Midbrain (tissue), 1 donor: ENCODE results near the gene ADAMTS12.
"Not testable (repeated sequence)": the region's sequence is repeated elsewhere in the genome, so short reads cannot be mapped to it uniquely, and the experiment has no call there.

Source experiments
- DNase-seq: peaks from one replicate; lab custom pipeline; 2025; lab: John Stamatoyannopoulos, UW

Gene ADAMTS12

DNA sequence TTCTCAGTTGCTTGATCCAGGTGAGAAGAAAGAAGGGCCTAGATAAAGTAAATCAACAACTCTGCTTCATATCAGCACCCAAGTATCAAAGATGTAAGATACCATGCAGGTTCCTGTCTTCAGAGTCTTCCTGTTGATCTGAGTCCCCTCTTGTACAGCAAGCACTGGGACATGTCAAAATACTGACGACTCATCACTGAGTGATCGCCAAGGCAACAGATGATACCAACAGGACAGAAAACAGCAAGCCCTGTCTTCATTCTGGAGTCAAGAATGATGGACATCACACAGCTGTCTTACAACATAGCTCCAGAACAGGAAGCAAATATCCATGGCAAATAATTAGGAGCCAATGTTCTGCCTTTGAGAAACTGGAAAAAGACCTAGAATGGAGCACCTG lies 367.3 kb downstream of the ADAMTS12 start:
- DNase-seq: no peak

DNA sequence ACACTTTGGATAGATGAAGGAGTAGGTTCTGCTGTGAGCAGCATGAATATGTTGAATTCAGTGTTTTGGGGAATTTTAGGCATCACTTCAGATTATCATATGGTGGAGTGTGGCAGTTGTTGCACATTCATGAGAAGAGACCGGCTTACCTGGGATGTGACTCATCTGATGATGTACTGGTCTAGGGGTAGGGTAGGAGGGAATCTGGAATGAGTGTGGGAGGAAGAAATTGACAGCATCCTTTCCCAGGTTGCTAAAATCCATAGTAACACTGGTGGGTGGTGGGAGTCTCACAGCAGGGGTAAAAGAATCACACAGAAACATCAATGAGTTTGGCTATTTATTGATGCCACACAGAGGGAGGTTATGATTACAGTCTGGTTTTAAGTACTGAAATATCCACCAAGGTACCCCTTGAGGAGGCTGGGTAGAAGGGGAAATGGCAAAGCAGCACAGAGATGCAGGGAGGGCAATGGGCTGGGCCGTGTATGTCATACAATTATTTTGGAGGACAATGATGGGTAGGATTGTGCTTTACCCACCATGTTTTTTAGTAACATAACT lies 368.5 kb downstream of the ADAMTS12 start:
- no peak for DNase-seq

DNA sequence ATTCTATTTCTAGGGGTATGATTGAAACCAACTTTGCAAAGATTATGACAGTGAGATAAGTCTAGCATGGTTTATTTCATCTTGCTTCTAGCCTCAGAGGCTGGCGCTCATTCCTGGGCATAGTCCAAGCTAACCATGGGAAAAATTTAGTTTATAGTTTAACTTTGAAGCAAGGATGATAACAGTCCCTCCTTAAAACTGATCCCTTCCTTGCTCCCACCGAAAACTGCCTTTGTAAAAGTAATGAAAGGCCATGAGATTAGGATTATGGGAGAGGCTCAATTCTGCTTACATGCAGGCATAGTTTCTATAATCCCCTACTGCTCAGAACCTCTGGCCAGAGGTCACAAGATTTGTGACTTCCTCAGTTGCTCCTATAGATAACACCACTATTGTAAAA lies 375.4 kb downstream of the ADAMTS12 start:
- DNase-seq: no peak

DNA sequence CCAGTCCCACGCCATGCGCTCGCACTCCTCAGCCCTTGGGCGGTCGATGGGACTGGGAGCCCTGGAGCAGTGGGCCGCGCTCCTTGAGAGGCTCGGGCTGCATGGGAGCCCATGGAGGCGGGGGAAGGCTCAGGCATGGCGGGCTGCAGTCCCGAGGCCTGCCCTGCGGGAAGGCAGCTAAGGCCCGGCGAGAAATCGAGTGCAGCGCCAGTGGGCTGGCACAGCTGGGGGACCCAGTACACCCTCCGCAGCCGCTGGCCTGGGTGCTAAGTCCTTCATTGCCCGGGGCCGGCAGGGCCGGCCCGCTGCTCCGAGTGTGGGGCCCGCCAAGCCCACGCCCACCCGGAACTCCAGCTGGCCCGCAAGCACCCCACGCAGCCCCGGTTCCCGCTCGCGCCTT lies 376.4 kb downstream of the ADAMTS12 start:
- not testable (repeated sequence) for DNase-seq

DNA sequence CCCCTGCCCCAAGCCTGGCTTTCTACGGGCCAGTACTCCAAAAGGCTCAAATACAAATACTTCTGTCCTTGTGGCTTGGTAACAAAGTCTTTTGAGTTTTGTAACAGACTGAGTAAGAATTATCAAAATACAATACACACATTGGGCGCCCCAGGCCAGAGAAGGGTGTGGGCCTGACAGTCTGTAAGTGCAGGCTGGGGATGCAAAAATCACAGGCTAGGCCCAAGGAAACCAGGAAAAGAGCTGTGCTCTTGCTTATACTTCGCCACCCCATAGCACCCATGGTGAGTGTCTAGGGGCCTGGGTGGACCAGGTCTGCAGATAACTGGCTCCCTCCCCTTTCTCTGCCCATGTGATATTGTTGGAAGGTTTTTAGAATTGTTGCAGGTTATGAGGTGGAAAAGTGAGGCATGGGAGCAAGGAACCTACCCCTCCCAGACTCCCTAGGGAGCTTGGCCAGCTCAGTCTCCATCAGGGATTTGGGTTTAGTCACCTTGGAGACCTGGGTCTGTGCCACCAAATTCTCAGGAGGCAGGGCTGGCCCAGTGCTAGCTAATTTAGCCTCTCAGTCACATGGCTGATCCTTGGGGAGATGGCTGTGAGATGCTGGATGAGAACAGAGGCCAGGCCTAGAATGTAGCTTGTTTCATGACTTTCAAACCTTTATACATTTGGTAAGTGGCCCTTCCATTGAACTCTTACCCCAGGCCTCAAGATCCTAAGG lies 378.2 kb downstream of the ADAMTS12 start:
- DNase-seq: no peak

DNA sequence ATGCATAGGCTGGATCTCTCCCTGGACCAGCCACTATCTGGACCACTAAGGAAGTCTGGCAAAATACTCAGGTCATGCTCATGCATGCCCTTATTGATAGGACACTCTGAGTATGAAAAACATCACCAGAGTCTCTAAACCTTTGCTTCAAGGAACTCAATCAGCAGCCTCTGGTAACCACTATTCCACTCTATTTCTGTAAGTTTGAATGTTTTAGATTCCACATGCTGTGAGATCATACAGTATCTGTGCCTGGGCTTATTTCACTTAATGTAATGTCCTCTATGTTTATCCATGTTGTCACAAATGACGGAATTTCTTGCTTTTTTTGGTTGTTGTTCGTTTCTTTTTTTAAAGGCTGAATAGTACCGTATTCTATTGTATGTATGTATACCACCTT lies 382.8 kb downstream of the ADAMTS12 start:
- DNase-seq: no peak

DNA sequence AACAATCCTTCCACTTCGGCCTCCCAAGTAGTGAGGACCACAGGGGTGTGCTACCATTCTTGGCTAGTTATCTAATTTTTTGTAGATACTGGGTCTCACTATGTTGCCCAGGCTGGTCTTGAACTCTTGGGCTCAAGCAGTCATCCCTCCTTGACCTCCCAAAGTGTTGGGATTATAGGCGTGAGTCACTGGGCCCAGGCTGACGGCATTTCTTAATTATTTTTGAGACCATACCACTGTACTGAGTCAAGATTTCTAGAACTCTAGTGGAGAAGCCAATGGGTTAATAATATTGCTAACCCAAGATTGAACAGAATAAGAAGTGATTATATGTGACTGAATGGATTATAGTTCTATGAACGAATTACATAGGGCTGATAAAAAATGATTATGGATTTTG lies 384.4 kb downstream of the ADAMTS12 start:
- DNase-seq: no peak

DNA sequence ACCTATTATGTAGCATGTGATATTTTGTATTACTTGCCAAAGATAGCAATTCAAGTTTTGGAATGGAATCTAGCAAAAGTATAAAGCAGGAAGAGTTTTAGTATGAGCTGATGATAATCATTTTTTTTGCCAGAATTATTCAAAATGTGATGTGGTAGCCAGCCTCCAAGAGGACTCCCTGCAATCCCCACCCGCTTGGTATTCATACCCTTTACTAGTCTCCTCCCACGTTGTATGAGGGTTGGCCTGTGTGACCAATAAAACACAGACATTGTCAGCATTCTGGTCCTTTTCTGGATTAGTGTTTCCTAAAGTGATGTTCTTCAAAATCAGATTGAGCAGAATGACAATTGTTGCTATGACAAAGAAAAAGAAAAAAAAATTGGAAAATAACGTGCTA lies 387.2 kb downstream of the ADAMTS12 start:
- DNase-seq: no peak

DNA sequence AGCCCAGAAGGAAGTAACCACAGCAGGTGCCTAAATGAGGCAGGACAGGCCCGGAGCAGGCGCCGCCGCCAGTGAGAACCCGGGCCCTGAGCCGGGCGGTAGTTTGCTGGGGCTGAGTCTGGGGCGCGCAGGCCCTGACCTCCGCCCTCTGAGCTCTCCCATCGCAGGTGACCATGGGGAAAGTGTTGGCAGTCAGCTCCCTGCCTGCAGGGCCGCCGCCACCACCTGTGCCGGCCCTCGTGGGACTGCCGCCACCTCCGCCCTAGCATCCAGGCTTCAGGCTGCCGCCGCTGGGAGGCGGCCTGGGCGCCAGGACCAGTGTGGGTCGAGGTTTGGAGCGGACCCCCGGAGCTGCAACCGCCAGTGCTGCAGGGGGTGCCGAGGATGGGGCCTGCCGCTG lies 389.9 kb downstream of the ADAMTS12 start:
- DNase-seq: no peak

DNA sequence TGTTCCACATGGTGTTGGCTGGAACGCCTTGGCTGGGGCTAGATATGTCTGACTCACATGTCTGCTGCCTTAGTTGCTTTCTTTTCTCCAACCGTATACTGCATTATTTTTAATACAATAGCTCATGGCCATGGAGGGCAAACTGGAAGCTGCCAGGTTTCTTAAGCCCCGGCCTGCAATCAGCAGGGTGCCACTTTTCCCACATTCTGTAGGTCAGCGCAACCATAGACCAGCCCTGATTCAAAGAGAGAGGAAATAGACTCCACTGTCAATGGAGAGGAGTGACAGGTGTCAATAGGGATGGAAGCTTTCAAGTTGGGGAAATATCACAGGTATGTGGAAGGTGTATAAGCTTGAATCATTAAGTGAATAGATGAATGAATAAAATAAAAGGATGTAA lies 390.5 kb downstream of the ADAMTS12 start:
- DNase-seq: no peak

DNA sequence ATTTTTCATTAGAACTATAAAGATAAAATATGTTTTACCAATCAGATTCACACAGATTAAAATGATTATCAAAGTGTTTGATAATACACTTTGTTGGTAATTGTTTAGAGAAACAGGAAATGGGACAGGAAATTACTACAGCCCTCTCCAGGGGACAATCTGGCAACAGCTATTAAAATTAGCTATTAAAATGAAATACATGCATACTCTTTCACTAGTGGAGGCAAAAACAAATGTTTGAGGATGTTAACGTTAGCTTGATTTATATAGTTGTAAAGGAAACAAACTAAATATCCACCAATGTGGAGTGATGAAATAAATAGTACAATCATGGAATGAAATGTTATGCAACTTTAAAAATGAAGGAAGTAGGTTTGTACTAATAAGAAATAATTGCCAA lies 397.3 kb downstream of the ADAMTS12 start:
- no peak for DNase-seq

DNA sequence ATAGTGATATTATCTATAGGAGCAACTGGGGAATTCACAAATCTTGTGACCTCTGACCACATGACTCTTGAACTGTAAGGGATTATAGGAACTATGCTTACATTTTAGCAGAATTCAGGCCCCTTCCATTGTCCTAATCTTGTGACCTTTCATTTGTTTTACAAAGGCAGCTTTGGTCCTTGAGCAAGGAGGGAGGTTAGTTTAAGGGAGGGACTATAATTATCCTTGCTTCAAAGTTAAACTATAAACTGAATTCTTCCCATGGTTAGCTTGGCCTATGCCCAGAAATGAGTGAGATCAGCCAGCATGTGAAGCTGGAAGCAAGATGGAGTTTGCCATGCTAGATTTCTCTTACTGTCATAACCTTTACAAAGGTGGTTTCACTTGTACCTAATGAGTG lies 399.8 kb downstream of the ADAMTS12 start:
- no peak for DNase-seq

DNA sequence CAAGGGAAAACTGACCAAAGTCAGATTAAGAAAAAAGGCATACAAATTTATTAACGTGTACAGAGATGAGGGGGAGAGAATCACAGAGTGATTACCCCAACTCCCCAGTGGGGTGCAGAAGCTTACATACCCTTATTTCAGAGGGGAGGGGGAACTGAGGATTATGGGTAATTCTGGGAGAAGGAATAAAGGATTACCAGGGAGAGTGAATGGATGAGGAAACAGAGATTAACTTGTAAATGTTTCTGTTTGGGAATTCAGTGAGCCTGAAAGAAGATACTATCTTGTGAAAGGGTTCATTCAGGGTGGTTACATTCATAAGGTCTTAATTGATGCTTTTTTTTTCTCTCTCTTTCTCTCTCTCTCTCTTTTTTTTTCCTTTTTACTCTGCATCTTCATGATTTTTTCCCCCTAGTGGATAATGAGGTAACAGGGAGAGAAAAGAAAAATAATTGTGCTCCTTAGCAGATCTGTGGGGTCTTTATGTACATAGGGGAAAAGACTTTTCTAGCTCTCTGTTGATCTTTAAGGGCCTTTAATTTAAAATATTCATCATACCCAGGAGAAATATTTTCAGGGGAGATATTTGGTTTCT lies 401.6 kb downstream of the ADAMTS12 start:
- DNase-seq: no peak

DNA sequence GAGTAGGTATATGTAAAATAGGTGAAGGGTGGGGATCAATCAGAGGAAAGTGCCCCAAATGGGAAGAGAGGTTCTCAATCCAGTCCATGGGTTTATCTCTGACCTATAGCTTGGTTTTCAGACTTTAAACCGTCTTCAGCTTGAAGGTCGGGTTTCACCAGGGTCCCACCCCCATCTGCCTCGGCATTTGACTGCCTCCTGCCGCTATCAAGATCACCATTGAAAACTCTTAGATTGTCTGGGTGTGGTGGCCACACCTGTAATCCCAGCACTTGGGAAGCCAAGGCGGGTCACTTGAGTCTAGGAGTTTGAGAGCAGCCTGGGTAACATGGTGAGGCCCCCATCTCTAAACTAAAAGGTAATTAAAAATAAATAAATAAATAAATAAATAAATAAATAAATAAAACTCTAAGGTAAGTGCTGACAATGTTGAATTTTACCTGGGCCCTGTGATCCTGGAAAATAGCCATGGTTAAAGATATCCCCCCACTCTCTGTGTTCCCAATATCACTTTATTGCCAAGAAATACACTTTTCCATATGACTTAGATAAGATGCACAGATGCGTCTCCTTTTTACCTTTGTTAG lies 402.2 kb downstream of the ADAMTS12 start:
- DNase-seq: no peak

DNA sequence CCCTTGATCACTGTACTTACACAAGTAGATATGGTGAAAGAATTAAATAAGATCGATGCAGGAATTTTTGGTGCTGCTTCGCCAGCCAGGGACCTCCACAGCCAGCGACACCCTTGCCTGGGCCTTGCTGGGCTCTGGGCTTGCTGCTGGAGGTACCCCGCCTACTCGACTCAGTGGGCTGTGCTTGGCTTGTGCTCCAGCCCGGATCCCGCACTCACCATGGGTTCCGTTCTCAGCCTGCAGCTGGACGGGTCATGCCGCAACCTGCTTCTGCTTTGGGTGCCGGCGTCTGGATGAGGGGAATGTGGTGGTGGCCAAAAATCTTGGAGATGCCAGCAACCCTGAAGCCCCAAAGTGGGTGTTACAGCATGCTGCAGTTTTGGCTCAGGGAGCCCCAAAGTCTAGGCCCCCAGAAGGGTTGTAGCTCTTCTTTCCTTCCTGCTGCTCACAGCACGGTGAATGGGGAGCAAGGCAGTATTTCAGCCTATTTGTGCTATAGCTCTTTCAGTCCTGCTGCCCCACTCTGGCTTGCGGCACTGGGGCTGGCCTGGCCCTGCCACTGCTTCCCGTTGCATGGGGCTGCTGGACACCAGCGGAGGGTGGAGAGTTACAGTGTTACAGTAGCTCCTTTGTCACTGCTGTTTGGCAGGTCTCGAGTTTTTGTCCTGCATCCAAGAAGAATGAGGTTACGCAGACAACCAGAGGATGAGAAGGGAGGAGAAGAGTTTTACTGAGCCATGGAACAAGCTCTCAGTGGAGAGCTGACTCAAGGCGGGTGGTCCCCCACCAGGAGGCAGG lies 403.0 kb downstream of the ADAMTS12 start:
- no peak for DNase-seq

DNA sequence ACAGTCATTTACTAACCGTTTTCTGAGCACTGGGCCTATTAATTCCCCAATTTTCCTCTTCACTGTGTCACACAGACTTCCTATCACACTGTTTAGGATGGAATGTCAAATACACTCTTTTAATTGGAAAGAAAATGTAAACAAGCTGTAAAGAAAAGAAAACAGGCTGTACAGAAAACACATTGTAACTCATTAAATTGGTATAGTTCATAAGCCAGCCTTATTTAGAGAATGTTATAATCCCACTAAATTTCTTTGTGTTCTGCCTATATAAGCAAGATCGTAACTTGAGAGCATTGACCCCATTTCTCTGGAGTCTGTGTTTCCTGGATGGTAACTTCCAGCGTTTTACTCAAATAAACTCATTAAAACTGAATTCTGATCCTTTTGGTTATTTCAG lies 404.6 kb downstream of the ADAMTS12 start:
- no peak for DNase-seq

DNA sequence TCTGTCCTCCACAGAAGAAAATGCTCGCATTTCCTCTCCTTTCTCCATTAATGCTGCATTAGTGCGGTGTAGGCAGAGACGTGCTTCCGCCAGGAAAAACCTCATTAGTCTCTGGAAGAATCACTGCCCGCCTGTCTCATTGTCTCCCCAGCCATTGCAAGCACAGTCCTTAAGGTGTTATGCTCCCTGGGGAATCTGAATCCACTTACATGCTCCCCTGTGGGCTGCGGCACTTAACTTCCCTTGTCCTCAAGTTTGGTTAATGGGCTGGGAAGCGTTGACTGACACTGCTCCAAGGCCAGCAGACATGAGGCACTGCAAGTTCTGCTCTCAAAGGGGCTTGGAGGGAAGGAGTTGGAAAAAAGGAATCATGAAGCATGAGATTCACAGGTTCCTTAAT lies 409.5 kb downstream of the ADAMTS12 start:
- DNase-seq: no peak

DNA sequence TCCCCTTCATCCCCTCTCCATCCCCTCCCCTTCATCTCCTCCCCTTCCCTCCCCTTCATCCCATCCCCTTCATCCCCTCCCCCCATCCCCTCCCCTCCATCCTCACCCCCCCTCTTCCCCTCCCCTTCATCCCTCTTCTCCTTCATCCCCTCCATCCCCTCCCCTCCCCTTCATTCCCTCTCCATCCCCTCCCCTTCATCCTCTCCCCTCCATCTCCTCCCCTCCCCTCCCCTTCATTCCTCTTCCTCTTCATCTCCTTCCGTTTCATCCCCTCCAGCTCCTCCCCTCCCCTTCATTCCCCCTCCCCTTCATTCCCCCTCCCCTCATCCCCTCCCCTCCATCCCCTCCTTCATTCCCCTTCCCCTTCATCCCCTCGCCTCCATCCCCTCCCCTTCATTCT lies 410.9 kb downstream of the ADAMTS12 start:
- no peak for DNase-seq

DNA sequence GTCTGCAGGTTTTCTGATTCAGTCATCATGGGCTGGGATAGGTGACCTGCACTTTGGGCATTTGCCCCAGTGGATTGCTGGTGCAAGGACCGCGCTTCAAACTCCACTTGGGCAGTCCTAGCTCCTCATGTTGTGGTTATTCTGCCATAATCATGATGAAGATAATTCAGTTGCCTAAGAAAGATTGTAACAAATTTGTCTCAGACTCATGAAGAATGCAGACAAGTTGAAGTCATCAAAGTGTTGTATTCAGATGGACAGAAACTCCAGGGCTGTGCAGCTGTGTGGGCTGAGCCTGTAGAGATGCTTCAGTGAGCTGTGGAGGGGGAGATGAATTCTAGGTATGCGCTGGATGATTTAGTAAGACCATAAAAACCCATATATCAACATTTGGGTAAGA lies 412.5 kb downstream of the ADAMTS12 start:
- no peak for DNase-seq

DNA sequence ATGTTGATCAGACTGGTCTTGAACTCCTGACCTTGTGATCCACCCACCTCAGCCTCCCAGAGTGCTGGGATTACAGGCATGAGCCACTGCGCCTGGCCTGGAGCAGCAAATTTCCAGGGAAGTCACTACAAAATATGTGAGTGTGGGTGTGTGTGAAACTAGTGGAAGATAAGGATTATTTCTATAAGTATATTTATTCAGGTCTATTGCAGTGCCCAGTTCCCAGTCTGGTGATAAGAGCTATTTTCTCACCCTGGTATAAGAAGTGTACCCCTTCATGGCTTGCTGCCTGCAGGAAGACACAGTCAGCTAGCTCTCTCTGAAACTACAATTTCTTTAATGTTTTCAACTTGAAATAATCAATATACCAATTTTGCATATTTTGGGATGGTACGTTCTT lies 414.0 kb downstream of the ADAMTS12 start:
- no peak for DNase-seq

DNA sequence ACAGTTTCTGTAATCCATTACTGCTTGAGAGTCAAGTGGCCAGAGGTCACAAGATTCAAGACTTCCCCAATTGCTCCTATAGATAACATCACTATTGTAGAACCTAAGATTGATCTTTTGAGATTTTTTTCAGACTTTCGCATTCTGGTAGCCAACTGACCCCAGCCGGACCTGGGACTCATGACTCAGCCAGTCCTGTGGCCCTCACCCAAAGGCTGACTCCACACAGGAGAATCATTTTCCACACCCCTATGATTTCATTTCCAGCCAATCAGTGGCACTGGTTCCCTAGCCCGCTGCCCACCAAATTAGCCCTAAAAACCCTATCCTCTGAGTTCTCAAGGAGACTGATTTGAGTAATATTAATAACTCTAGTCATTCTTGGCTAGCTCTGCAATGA lies 414.8 kb downstream of the ADAMTS12 start:
- no peak for DNase-seq

DNA sequence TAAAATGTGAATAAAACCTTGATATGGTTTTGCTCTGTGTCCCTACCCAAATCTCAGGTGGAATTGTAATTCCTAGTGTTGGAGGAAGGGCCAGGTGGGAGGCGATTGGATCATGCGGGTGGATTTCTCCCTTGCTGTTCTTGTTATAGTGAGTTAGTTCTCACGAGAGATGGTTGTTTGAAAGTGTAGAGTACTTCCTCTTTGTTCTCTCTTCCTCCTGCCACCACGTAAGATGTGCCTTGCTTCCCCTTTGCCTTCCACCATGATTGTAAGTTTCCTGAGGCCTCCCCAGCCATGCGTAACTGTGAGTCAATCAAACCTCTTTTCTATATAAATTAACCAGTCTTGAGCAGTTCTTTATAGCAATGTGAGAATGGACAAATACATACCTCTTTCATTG lies 416.1 kb downstream of the ADAMTS12 start:
- no peak for DNase-seq
